22Rv1 (cell line): ENCODE data around the gene ALG2.

Experiments used
- CTCF ChIP-seq: fragments of 450-650 bp; IDR thresholded peaks from 2 replicates; pipeline ENCODE4 v1.5.1; 2017; ENCODE audit warnings: mild to moderate bottlenecking
- ZFX ChIP-seq: fragments of 450-650 bp; IDR thresholded peaks from 2 replicates; pipeline ENCODE4 v1.6.1; 2017; ENCODE audit warnings: antibody characterized with exemption, borderline replicate concordance

- TF ChIP-seq CTCF, result no peak
- no peak for TF ChIP-seq ZFX
These were observed 54.6 kb downstream of the ALG2 start for GRCh38 chr9:99167119-99167518.
